ENCODE measurements around the gene UBA52. TPM values are rescaled to one million over a fixed set of nuclear protein-coding genes. Genes with fewer than 3 reads are reported as not detected.
A peak's percentile ranks its signal among the peaks of the same experiment; 100 is the strongest.
"Not testable (repeated sequence)": the region's sequence is repeated elsewhere in the genome, so short reads cannot be mapped to it uniquely, and the experiment has no call there.

The UBA52 gene
- total RNA-seq, 2 experiments from 2014 or later, result 1,452 to 1,556 TPM

DNA sequence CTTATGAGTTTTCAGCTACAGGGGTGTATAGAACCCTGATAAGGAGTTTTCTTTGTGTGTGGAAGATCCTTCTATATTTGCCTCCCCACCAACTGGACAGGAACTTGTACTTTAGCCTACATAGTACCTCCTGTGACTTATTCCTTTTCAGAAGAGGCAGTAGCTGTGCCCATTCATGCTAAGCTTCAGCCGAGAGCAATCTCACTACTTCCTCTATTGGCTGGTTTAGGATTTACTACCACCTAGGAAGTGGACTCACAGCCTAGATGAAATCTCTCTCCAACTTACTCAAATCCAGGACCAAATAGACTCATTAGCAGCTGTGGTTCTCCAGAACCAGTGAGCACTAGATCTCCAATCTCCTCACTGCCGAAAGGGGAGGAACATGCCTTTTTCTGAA, 14.6 kb downstream of the UBA52 start:
- H3K27ac Mint-ChIP-seq, result peak overlapping the region; percentile 19
- DNase-seq (no peak), ATAC-seq (no peak)
- no peaks in the 10 kb centered on the region for H3K27me3 Mint-ChIP-seq (ENCODE audit: low read depth)
- POLR2A ChIA-PET, result interaction anchor here (4.6 to 6.3 kb wide), 2 partner anchors 15 to 42 kb away, joined by 21 to 82 read pairs; partner anchors contain the start of genes FKBP8 and UBA52
- H3K4me3 Mint-ChIP-seq, result no peak overlapping the region
- CTCF ChIA-PET, result interaction anchor here (1.2 to 5.4 kb wide), 6 partner anchors 8 to 261 kb away, joined by 3 to 56 read pairs (median 10); partner anchors contain the start of genes FKBP8, KXD1 and UBA52
- H3K4me1 Mint-ChIP-seq (ENCODE audit: low read depth), result peaks cover 44% of the 10 kb centered on the region
- H3K36me3 Mint-ChIP-seq (ENCODE audit: low read depth), result peaks cover 14% of the 10 kb centered on the region
- H3K9me3 Mint-ChIP-seq (ENCODE audit: insufficient read depth), result no peaks in the 10 kb centered on the region

DNA sequence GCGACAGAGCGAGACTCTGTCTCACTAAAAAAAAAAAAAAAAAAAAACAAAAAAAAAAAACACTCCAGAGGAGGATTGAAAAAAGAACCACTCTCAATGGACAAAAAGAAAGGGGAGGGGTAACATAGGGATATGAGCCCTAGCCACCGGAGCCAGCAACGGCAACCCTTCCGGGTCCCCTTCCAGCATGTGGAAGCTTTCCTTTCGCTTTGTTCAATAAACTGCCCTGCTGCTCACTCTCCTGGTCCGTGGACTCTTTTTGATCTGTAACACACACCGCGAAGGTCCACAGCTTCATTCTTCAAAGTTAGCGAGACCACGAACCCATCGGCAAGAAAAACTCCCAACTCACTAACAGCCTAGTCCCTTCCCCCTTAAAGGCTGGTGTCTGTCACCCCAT, 15.9 kb downstream of the UBA52 start:
- Mint-ChIP-seq H3K27me3 (ENCODE audit: low read depth) (no peaks in the 10 kb centered on the region), H3K4me3 (peak overlapping the region; percentile 83), H3K27ac (peak overlapping the region; percentile 96), H3K4me1 (ENCODE audit: low read depth) (peaks cover 44% of the 10 kb centered on the region), H3K9me3 (ENCODE audit: insufficient read depth) (no peaks in the 10 kb centered on the region), H3K36me3 (ENCODE audit: low read depth) (peaks cover 19% of the 10 kb centered on the region)
- POLR2A ChIA-PET, result interaction anchor here (1.1 to 6.3 kb wide), 6 partner anchors 16 to 85 kb away, joined by 3 to 82 read pairs (median 20); partner anchors contain the start of genes ELL, FKBP8, KXD1 and UBA52
- ATAC-seq, result no peak
- CTCF ChIA-PET, result interaction anchor here (0.8 to 5.4 kb wide), 16 partner anchors 9 to 331 kb away, joined by 3 to 56 read pairs (median 4); partner anchors contain the start of genes COPE, DDX49, ELL and FKBP8
- DNase-seq, result no peak

DNA sequence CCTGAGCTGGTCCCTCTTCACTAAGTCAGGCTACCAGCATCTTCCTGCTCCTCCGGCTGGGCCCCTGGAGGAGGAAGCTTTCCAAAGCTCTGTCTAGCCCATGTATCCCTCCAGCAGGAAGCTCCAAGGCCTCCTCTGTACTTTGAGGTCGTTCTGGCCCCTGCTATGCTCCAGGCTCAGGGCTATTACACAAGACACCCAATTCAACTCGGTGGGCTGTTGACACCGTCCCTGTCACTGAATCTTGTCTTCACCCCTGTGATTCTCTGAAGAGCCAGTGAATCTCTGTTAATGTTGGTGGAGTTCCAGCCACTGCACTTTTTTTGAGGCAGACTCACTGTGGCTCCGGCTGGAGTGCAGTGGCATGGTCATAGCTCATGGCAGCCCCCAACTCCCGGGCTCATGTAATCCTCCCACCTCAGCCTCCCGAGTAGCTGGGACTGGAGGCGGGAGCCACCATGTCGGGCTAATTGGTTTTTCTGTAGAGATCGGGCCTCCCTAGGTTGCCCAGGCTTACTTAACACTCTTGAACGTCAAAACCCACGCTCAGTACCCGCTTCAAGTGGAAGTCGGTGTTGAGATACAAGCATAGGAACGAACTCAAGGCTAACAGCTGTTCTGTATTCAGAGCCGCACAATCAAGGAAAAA, 16.4 kb downstream of the UBA52 start:
- ATAC-seq, result no peak
- no peaks in the 10 kb centered on the region for H3K9me3 Mint-ChIP-seq (ENCODE audit: insufficient read depth)
- peak; percentile 33 for DNase-seq
- peaks cover 44% of the 10 kb centered on the region for H3K4me1 Mint-ChIP-seq (ENCODE audit: low read depth)
- H3K27ac Mint-ChIP-seq, result peak overlapping the region; percentile 96
- POLR2A ChIA-PET, result interaction anchor here (0.6 to 6.3 kb wide), 12 partner anchors 8 to 262 kb away, joined by 3 to 82 read pairs (median 4); partner anchors contain the start of genes ELL, FKBP8, KXD1 and UBA52
- H3K4me3 Mint-ChIP-seq, result peak overlapping the region; percentile 83
- no peaks in the 10 kb centered on the region for H3K27me3 Mint-ChIP-seq (ENCODE audit: low read depth)
- peaks cover 19% of the 10 kb centered on the region for H3K36me3 Mint-ChIP-seq (ENCODE audit: low read depth)
- CTCF ChIA-PET, result interaction anchor here (0.7 to 5.4 kb wide), 22 partner anchors 9 to 331 kb away, joined by 3 to 56 read pairs (median 4); partner anchors contain the start of genes COPE, DDX49, ELL and FKBP8

DNA sequence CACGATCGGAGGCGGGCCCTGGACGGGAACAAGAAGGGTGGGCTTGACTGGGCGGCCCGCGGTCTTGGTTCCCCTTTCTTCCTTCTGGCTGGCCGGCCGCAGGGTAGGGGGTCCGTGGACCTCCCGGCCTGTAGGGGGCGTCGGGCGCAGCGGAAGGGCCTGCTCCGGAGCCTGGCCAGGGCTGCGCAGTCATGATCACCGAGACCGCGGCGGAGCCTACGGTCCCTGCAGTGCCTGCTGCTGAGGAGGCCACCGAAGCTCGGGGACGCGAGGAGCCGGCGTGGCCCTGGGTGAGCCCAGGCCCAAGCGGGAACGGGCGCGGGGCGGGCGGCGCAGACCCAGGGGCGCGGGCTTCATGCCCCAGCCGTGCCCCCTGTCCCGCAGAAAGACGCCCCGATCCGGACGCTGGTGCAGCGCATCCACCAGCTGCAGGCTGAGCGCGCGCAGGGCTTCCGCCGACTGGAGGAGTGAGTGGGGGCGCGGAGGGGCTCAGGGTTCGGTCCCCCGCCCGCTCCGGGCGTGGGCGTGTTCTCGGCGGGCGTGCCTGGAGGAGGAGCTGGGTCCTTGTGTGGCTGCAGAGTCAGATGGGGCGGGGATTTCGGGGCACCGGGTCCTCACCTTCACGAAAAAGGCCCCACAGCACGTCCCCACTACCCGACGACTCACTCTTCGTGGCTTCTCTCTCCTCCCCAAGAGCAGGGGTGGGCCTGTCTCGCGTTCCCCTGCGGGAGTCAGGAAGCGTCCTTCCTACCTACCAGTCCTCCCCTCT, 17.1 kb downstream of the UBA52 start, which contains the start of gene REX1BD:
Gene REX1BD, plus strand, starts transcription at position 188 of the 769 bp plus-strand sequence. Its CDS starts 4 bp downstream, at position 192.
- peak within 1 kb of the TSS; percentile 83 for H3K4me3 Mint-ChIP-seq
- ATAC-seq, result peak; percentile 79
- ChIA-PET POLR2A (interaction anchor here (0.6 to 6.3 kb wide), 17 partner anchors 8 to 331 kb away, joined by 3 to 82 read pairs (median 4); partner anchors contain the start of genes COPE, DDX49, ELL and FKBP8), CTCF (interaction anchor here (0.7 to 5.4 kb wide), 27 partner anchors 10 to 330 kb away, joined by 3 to 56 read pairs (median 4); partner anchors contain the start of genes COPE, DDX49, ELL and FKBP8)
- no peaks in the 10 kb centered on the region for H3K9me3 Mint-ChIP-seq (ENCODE audit: insufficient read depth)
- peak within 1 kb of the TSS; percentile 96 for H3K27ac Mint-ChIP-seq
- no peaks in the 10 kb centered on the region for H3K27me3 Mint-ChIP-seq (ENCODE audit: low read depth)
- peaks cover 19% of the 10 kb centered on the region for H3K36me3 Mint-ChIP-seq (ENCODE audit: low read depth)
- peak; percentile 93 for DNase-seq
- peaks cover 47% of the 10 kb centered on the region for H3K4me1 Mint-ChIP-seq (ENCODE audit: low read depth)

DNA sequence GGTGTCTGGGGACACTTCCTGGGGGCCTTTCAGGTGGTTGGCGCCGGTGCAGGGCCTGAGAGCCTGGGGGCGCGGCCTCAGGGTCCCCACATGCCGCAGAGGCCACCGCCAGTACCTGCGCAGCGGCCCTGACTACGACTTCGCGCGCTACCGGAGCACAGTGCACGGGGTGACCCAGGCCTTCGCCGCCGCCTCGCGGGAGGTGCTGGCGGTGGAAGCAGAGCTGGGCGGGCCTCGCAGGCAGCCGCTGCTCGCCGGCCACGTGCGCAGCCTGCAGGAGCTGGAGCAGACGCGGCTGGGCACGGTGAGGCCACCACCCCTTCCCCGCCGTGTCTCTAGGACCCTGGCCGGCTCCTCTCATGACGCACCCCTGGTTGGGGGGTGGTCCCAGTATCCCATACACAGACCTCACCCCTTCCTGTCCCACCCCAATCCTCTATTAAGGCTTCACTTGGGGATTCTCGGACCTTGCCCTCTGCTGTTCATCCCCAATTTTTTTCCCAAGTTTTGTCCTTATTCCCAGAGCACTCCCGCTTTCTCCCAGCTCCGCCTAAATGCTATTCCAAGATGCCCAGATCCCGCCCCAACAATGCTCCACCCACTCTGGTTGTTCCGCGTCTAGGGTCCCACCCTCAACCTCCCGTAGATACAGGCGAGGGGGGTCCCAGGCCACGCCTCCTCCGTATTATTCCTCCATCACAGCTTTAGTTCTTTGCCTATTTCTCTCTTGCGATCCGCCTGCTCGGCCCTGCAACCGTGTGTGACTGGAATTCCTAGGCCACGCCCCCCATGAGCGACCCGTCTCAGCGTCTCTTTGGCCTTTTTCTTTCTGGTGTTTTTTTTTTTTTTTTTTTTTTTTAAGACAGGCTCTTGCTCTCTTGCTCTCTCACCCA, 18.0 kb downstream of the UBA52 start:
- CTCF ChIA-PET, result interaction anchor here (0.7 to 5.4 kb wide), 24 partner anchors 10 to 329 kb away, joined by 3 to 56 read pairs (median 4); partner anchors contain the start of genes COPE, DDX49, ELL and FKBP8
- POLR2A ChIA-PET, result interaction anchor here (0.6 to 6.3 kb wide), 13 partner anchors 9 to 330 kb away, joined by 3 to 82 read pairs (median 4); partner anchors contain the start of genes COPE, DDX49, ELL and FKBP8
- Mint-ChIP-seq H3K27ac (peak overlapping the region; percentile 96), H3K4me1 (ENCODE audit: low read depth) (peaks cover 49% of the 10 kb centered on the region), H3K4me3 (peak overlapping the region; percentile 83), H3K36me3 (ENCODE audit: low read depth) (peaks cover 19% of the 10 kb centered on the region), H3K9me3 (ENCODE audit: insufficient read depth) (no peaks in the 10 kb centered on the region), H3K27me3 (ENCODE audit: low read depth) (peaks cover under 1% of the 10 kb centered on the region)
- peak; percentile 72 for ATAC-seq
- peak; percentile 86 for DNase-seq

DNA sequence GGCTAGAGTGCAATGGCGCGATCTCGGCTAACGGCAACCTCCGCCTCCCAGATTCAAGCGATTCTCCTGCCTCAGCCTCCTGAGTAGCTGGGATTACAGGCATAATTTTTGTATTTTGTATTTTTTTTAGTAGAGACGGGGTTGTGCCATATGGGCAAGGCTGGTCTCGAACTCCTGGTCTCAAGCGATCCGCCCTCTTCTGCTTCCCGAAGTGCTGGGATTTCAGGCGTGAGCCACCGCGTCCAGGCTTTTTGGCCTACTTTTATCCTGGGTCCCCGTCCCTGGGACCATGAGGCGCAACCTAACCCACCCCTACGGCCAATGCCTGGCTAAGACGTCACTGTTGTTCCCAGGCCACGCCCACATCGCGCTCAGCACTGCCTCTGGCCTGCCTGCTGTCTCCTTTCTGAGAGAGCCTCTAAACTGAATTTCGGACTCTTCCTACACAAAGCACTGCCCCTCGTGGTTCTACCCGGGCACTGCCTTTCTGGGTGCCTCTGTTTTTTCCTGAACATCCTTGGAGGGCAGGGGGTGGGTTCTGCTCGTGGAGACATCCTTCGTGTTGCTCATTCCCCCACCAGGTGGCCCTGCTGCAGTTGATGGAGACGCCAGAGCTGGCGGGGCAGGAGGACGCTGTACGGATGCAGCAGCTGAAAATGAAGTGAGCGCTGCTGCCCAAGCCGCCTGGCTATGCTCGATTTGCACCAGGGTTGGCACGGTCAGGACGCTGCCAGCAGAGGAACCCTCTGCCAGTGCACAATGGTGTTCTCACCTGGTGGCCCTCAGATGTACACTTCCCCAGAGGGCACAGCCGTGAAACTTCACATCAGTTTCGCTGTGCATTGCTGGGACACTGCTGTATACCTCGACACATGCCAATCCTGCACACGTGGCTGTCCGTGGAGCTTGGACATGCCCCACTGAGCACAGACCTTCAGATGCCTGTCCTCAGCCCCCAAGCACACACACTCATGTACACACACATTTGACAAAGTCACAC, 18.9 kb downstream of the UBA52 start:
- CTCF ChIA-PET, result interaction anchor here (1.2 to 3.7 kb wide), 4 partner anchors 13 to 70 kb away, joined by 3 to 51 read pairs (median 16); partner anchors contain the start of genes ELL and KXD1
- no peak for ATAC-seq
- POLR2A ChIA-PET, result interaction anchor here (1.3 to 6.3 kb wide), 2 partner anchors 19 to 91 kb away, joined by 3 to 82 read pairs; partner anchors contain the start of gene UBA52
- peaks cover 19% of the 10 kb centered on the region for H3K36me3 Mint-ChIP-seq (ENCODE audit: low read depth)
- DNase-seq, result no peak
- H3K4me3 Mint-ChIP-seq, result peak overlapping the region; percentile 83
- peaks cover 44% of the 10 kb centered on the region for H3K4me1 Mint-ChIP-seq (ENCODE audit: low read depth)
- H3K27me3 Mint-ChIP-seq (ENCODE audit: low read depth), result peaks cover 2% of the 10 kb centered on the region
- H3K9me3 Mint-ChIP-seq (ENCODE audit: insufficient read depth), result no peaks in the 10 kb centered on the region
- peak overlapping the region; percentile 34 for H3K27ac Mint-ChIP-seq

DNA sequence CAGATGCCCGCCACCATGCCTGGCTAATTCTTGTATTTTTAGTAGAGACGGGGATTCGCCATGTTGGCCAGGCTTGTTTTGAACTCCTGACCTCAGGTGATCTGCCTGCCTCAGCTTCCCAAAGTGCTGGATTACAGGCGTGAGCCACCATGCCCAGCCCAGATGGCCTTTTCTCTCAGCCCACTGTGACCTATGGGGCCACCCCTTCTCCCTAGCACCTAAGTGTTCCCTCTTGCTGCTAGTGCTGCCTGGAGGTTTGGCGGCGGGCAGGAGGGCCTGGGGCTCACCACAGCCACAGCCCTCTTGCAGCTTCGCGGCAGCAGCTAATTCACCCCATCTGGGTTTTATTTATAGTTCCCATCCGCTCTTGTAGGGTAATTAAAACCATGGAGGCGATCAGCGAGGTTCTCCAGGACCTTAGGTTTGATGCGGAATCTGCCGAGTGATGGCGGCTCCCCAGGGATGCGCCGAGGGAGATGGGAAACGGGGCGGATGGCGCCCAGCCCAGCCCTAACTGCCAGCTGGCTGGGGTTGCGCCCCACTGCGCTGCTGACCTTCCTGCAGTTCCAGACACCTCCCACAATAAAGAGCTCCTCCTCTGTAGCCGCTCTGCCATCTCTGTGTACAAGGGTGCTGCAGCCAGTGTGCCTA, 20.2 kb downstream of the UBA52 start:
- peaks cover 2% of the 10 kb centered on the region for H3K27me3 Mint-ChIP-seq (ENCODE audit: low read depth)
- H3K9me3 Mint-ChIP-seq (ENCODE audit: insufficient read depth), result no peaks in the 10 kb centered on the region
- H3K36me3 Mint-ChIP-seq (ENCODE audit: low read depth), result peaks cover 19% of the 10 kb centered on the region
- ChIA-PET CTCF (interaction anchor here (1.0 to 2.6 kb wide), 4 partner anchors 11 to 84 kb away, joined by 3 to 14 read pairs (median 8); partner anchors contain the start of genes ELL and KXD1), POLR2A (interaction anchor here (2.7 kb wide), 1 partner anchor 20 kb away, joined by 9 read pairs; the partner anchor contains the start of gene UBA52)
- no peak overlapping the region for H3K4me3 Mint-ChIP-seq
- H3K27ac Mint-ChIP-seq, result peak overlapping the region; percentile 39
- DNase-seq, result no peak
- peaks cover 37% of the 10 kb centered on the region for H3K4me1 Mint-ChIP-seq (ENCODE audit: low read depth)
- ATAC-seq, result no peak

DNA sequence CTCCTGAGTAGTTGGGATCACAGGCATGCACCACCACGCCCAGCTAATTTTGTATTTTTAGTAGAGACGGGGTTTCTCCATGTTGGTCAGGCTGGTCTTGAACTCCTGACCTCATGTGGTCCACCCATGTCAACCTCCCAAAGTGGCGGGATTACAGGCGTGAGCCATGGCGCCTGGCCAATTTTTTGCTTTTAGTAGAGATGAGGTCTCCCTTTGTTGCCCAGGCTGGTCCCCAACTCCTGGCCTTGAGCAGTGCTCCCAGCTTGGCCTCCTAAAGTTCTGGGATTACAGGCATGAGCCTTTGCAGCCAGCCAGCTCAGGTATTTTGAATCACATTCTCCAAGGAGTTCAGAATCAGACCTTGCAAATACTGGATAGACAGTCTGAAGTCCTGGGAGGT, 21.1 kb downstream of the UBA52 start:
- DNase-seq; H3K9me3 Mint-ChIP-seq (ENCODE audit: insufficient read depth); ATAC-seq; H3K27me3 Mint-ChIP-seq (ENCODE audit: low read depth); H3K4me3 Mint-ChIP-seq; H3K27ac Mint-ChIP-seq: not testable (repeated sequence)
- peaks cover 34% of the 10 kb centered on the region for H3K4me1 Mint-ChIP-seq (ENCODE audit: low read depth)
- ChIA-PET POLR2A (interaction anchor here (2.7 kb wide), 1 partner anchor 21 kb away, joined by 9 read pairs; the partner anchor contains the start of gene UBA52), CTCF (interaction anchor here (1.5 to 2.6 kb wide), 4 partner anchors 72 to 255 kb away, joined by 5 to 23 read pairs (median 14); partner anchors contain the start of gene ELL)
- peaks cover 19% of the 10 kb centered on the region for H3K36me3 Mint-ChIP-seq (ENCODE audit: low read depth)

Measured in activated CD8-positive, alpha-beta T cell treated with anti-CD3 and anti-CD28 coated beads, Interleukin-2, amount 10 ng/mL, durations not matched to agents 7 days and 5 days (primary cell).